HEK293 (cell line): ENCODE data around the gene UNCX.
A peak's percentile ranks its signal among the peaks of the same experiment; 100 is the strongest.
"Not testable (repeated sequence)": the region's sequence is repeated elsewhere in the genome, so short reads cannot be mapped to it uniquely, and the experiment has no call there.

Source experiments
- CTCF ChIA-PET: fragments of 350-600 bp; formaldehyde crosslinking; extraction: SDS; loops from one replicate; lab custom pipeline; 2021; ENCODE audit warnings: antibody characterized with exemption; lab: Yijun Ruan, JAX
- POLR2A ChIA-PET: fragments of 300-600 bp; formaldehyde crosslinking; extraction: SDS; loops from one replicate; lab custom pipeline; 2020; ENCODE audit warnings: antibody characterized with exemption, inconsistent platforms; lab: Yijun Ruan, JAX
- H3K27ac ChIP-seq: fragments of 200-500 bp; sonication (Bioruptor generic); 2 replicates; pipeline ENCODE4 v1.5.1; 2014; ENCODE audit warnings: low read depth, low read length, control low read depth, inconsistent platforms; ENCODE audit errors: extremely low read depth
- H3K36me3 ChIP-seq, 2 experiments: fragments of 200-500 bp in 1 of 2; sonication (Bioruptor generic) in 1 of 2; 1 replicate in 1 of 2; 2 replicates in 1 of 2; pipeline ENCODE4 v1.5.1; 2014 to 2017; ENCODE audit warnings: inconsistent platforms in 2 of 2, low read length in 2 of 2; ENCODE audit not compliant: control insufficient read depth in 2 of 2, insufficient read depth in 1 of 2
- H3K4me1 ChIP-seq: fragments of 200-500 bp; sonication (Bioruptor generic); 2 replicates; pipeline ENCODE4 v1.5.1; 2014; ENCODE audit warnings: mild to moderate bottlenecking, low read length, inconsistent platforms; ENCODE audit not compliant: control insufficient read depth, insufficient read depth
- H3K4me3 ChIP-seq: 2 replicates; pipeline ENCODE4 v1.5.1; 2011; ENCODE audit warnings: low read depth, mild to moderate bottlenecking, control low read depth, low read length, moderate library complexity
- H3K9me3 ChIP-seq: fragments of 200-500 bp; sonication (Bioruptor generic); 2 replicates; pipeline ENCODE4 v1.5.1; 2014; ENCODE audit warnings: low read depth, low read length, inconsistent platforms; ENCODE audit not compliant: control insufficient read depth, insufficient read depth
- EGR2 ChIP-seq: fragments of 450-650 bp; formaldehyde crosslinking; IDR thresholded peaks from 2 replicates; pipeline ENCODE4 v1.5.1; 2016; ENCODE audit warnings: low read depth, missing biosample characterization, missing genetic modification characterization
- GLI4 ChIP-seq: fragments of 450-650 bp; formaldehyde crosslinking; IDR thresholded peaks from 2 replicates; pipeline ENCODE4 v1.5.1; 2016; ENCODE audit warnings: missing biosample characterization, missing genetic modification characterization
- KLF1 ChIP-seq: fragments of 450-650 bp; formaldehyde crosslinking; IDR thresholded peaks from 2 replicates; pipeline ENCODE4 v1.5.1; 2016; ENCODE audit warnings: missing biosample characterization, missing genetic modification characterization
- SCRT2 ChIP-seq: fragments of 450-650 bp; formaldehyde crosslinking; IDR thresholded peaks from 2 replicates; pipeline ENCODE4 v1.5.1; 2016; ENCODE audit warnings: missing biosample characterization, missing genetic modification characterization
- ZFHX2 ChIP-seq: fragments of 450-650 bp; formaldehyde crosslinking; conservative IDR thresholded peaks from 2 replicates; pipeline ENCODE4 v1.5.1; 2016; ENCODE audit warnings: missing biosample characterization, missing genetic modification characterization
- ZIC2 ChIP-seq: fragments of 450-650 bp; formaldehyde crosslinking; IDR thresholded peaks from 2 replicates; pipeline ENCODE4 v1.5.1; 2016; ENCODE audit warnings: missing biosample characterization, missing genetic modification characterization
- ZNF121 ChIP-seq: fragments of 450-650 bp; formaldehyde crosslinking; IDR thresholded peaks from 2 replicates; pipeline ENCODE4 v1.5.1; 2016; ENCODE audit warnings: missing biosample characterization, missing genetic modification characterization
- ZNF362 ChIP-seq: fragments of 450-650 bp; formaldehyde crosslinking; IDR thresholded peaks from 2 replicates; pipeline ENCODE4 v1.5.1; 2016; ENCODE audit warnings: missing biosample characterization, missing genetic modification characterization
- ZNF561 ChIP-seq: fragments of 450-650 bp; IDR thresholded peaks from 2 replicates; pipeline ENCODE4 v1.5.1; 2018; ENCODE audit warnings: missing biosample characterization, missing genetic modification characterization, borderline replicate concordance
- ZNF707 ChIP-seq: fragments of 450-650 bp; formaldehyde crosslinking; IDR thresholded peaks from 2 replicates; pipeline ENCODE4 v1.5.1; 2016; ENCODE audit warnings: missing biosample characterization, missing genetic modification characterization
- ZSCAN4 ChIP-seq: fragments of 450-650 bp; formaldehyde crosslinking; IDR thresholded peaks from 2 replicates; pipeline ENCODE4 v1.5.1; 2017; ENCODE audit warnings: missing biosample characterization, missing genetic modification characterization

Gene UNCX

GRCh38 chr7:1197997-1198625, 34.6 kb upstream of the UNCX start (continued):
- no peak for TF ChIP-seq ZNF362

GRCh38 chr7:1200045-1200444, 32.6 kb upstream of the UNCX start:
- no peaks in the 10 kb centered on the region for H3K9me3 ChIP-seq
- CTCF ChIA-PET: no interaction called here
- H3K4me1 ChIP-seq: no peaks in the 10 kb centered on the region
- no peak overlapping the region for H3K27ac ChIP-seq
- H3K4me3 ChIP-seq: no peak overlapping the region
- no peaks in the 10 kb centered on the region for H3K36me3 ChIP-seq
- POLR2A ChIA-PET: no interaction called here
- peak; percentile 52; the same call in 1 of the 2 replicates for TF ChIP-seq ZIC2 (tag by site-specific recombination)
- TF ChIP-seq ZNF561 (tag by site-specific recombination): 0 out of 2 replicates have a peak, but pooled peaks have one; percentile 31
- no peak for TF ChIP-seq GLI4 (tag by site-specific recombination)

GRCh38 chr7:1201916-1202315, 30.8 kb upstream of the UNCX start:
- Histone ChIP-seq H3K36me3 (no peaks in the 10 kb centered on the region), H3K9me3 (no peaks in the 10 kb centered on the region), H3K27ac (no peak overlapping the region), H3K4me3 (no peak overlapping the region)
- POLR2A ChIA-PET: no interaction called here
- CTCF ChIA-PET: no interaction called here
- no peak for TF ChIP-seq SCRT2
- TF ChIP-seq, all 188 proteins: peak for 0
- H3K4me1 ChIP-seq: no peaks in the 10 kb centered on the region

- CTCF ChIA-PET: interaction anchor here (0.9 kb wide), 1 partner anchor 225 kb away, joined by 3 read pairs; no protein-coding TSS in a partner anchor
- H3K4me1 ChIP-seq, H3K4me3 ChIP-seq, POLR2A ChIA-PET, H3K36me3 ChIP-seq, H3K9me3 ChIP-seq, H3K27ac ChIP-seq: not testable (repeated sequence)
- TF ChIP-seq ZNF121 (tag by site-specific recombination): peak; percentile 76
Measured at GRCh38 chr7:1202914-1203313, 29.8 kb upstream of the UNCX start.

GRCh38 chr7:1204460-1205140, 28.1 kb upstream of the UNCX start:
- TF ChIP-seq ZNF707 (tag by site-specific recombination) (no peak), ZSCAN4 (peak; percentile 33; the same call in 1 of the 2 replicates)
- no peak overlapping the region for H3K27ac ChIP-seq
- no peak overlapping the region for H3K4me3 ChIP-seq
- no peaks in the 10 kb centered on the region for H3K9me3 ChIP-seq
- POLR2A ChIA-PET: interaction anchor here (0.6 kb wide), 1 partner anchor 172 kb away, joined by 3 read pairs; no protein-coding TSS in a partner anchor
- CTCF ChIA-PET: interaction anchor here (0.6 to 1.3 kb wide), 3 partner anchors 14 to 210 kb away, joined by 5 to 8 read pairs (median 5); no protein-coding TSS in a partner anchor
- H3K4me1 ChIP-seq: no peaks in the 10 kb centered on the region
- no peaks in the 10 kb centered on the region for H3K36me3 ChIP-seq

- not testable (repeated sequence) for H3K9me3 ChIP-seq
- ChIA-PET CTCF (interaction anchor here (0.6 to 1.3 kb wide), 8 partner anchors 12 to 207 kb away, joined by 3 to 8 read pairs (median 3); no protein-coding TSS in a partner anchor), POLR2A (interaction anchor here (1.1 kb wide), 1 partner anchor 143 kb away, joined by 5 read pairs; no protein-coding TSS in a partner anchor)
Measured at GRCh38 chr7:1205742-1206141, 26.9 kb upstream of the UNCX start.

More at GRCh38 chr7:1205742-1206141, 26.9 kb upstream of the UNCX start:
- not testable (repeated sequence) for H3K4me1 ChIP-seq, H3K36me3 ChIP-seq, H3K4me3 ChIP-seq, H3K27ac ChIP-seq
- TF ChIP-seq ZFHX2: peak; percentile 55
- TF ChIP-seq KLF1 (tag by site-specific recombination): peak; percentile 65
- peak; percentile 70 for TF ChIP-seq EGR2
